Endothelial cell (in vitro differentiated cells): Measurements from ENCODE around the gene GREB1L. TPM values are rescaled to one million over a fixed set of nuclear protein-coding genes. Genes with fewer than 3 reads are reported as not detected.
A peak's percentile ranks its signal among the peaks of the same experiment; 100 is the strongest.

Experiments used
- DNase-seq: peaks from one replicate; pipeline ENCODE4 v3.0.0; 2021; ENCODE audit warnings: low spot score
- H3K27ac Mint-ChIP-seq: one replicate; pipeline ENCODE4 v1.8.0; 2021; ENCODE audit warnings: mixed read lengths, inconsistent platforms; ENCODE audit not compliant: unreplicated experiment
- H3K27me3 Mint-ChIP-seq: one replicate; pipeline ENCODE4 v1.8.0; 2021; ENCODE audit warnings: mild to moderate bottlenecking, moderate library complexity, mixed read lengths, inconsistent platforms; ENCODE audit not compliant: unreplicated experiment
- H3K36me3 Mint-ChIP-seq: one replicate; pipeline ENCODE4 v1.8.0; 2021; ENCODE audit warnings: mild to moderate bottlenecking, low read depth, mixed read lengths, inconsistent platforms; ENCODE audit not compliant: unreplicated experiment
- H3K4me1 Mint-ChIP-seq: one replicate; pipeline ENCODE4 v1.8.0; 2021; ENCODE audit warnings: mild to moderate bottlenecking, mixed read lengths, inconsistent platforms; ENCODE audit not compliant: unreplicated experiment
- H3K4me3 Mint-ChIP-seq: one replicate; pipeline ENCODE4 v1.8.0; 2021; ENCODE audit warnings: mild to moderate bottlenecking, mixed read lengths, inconsistent platforms; ENCODE audit not compliant: unreplicated experiment
- H3K9me3 Mint-ChIP-seq: one replicate; pipeline ENCODE4 v1.8.0; 2021; ENCODE audit warnings: mixed read lengths, inconsistent platforms; ENCODE audit not compliant: unreplicated experiment
- CTCF ChIP-seq: fragments of 200-600 bp; sonication (generic); IDR thresholded peaks from one replicate; pipeline ENCODE4 v1.5.0; 2021; ENCODE audit warnings: antibody characterized with exemption; ENCODE audit not compliant: unreplicated experiment
- total RNA-seq: library from RNA; stranded (reverse); fragmentation: NEBNext Ultra II Directional; extraction: Animal tissue kit (Norgen Biotek cat#: 25700); gene quantifications from one replicate; pipeline ENCODE4 v1.2.1, GENCODE V29; 2021; ENCODE audit not compliant: unreplicated experiment

Gene GREB1L
- total RNA-seq, 1 donor from 2014 or later: 105 TPM

- no peaks in the 10 kb centered on the region for H3K36me3 Mint-ChIP-seq
- H3K27ac Mint-ChIP-seq: peak overlapping the region; percentile 96
- peaks cover 60% of the 10 kb centered on the region for H3K4me1 Mint-ChIP-seq
- no peak for TF ChIP-seq CTCF
- DNase-seq: no peak
- no peaks in the 10 kb centered on the region for H3K9me3 Mint-ChIP-seq
- H3K4me3 Mint-ChIP-seq: no peak overlapping the region
- peaks cover 5% of the 10 kb centered on the region for H3K27me3 Mint-ChIP-seq
Observed at GRCh38 chr18:21262244-21262643, 20.2 kb downstream of the GREB1L start.

- peak; percentile 64 for DNase-seq
- Mint-ChIP-seq H3K4me1 (peaks cover 63% of the 10 kb centered on the region), H3K4me3 (peak overlapping the region; percentile 31), H3K27me3 (peaks cover 5% of the 10 kb centered on the region), H3K36me3 (no peaks in the 10 kb centered on the region), H3K27ac (peak overlapping the region; percentile 96), H3K9me3 (no peaks in the 10 kb centered on the region)
- no peak for TF ChIP-seq CTCF
Observed at GRCh38 chr18:21262979-21263378, 20.9 kb downstream of the GREB1L start.

GRCh38 chr18:21264651-21265050 lies 22.6 kb downstream of the GREB1L start:
- no peak overlapping the region for H3K4me3 Mint-ChIP-seq
- H3K27ac Mint-ChIP-seq: peak overlapping the region; percentile 96

GRCh38 chr18:21265971-21266673 lies 24.1 kb downstream of the GREB1L start:
- H3K9me3 Mint-ChIP-seq: no peaks in the 10 kb centered on the region
- TF ChIP-seq CTCF: no peak
- no peak for DNase-seq
- peak overlapping the region; percentile 39 for H3K27ac Mint-ChIP-seq
- no peaks in the 10 kb centered on the region for H3K36me3 Mint-ChIP-seq
- peaks cover 64% of the 10 kb centered on the region for H3K4me1 Mint-ChIP-seq
- H3K27me3 Mint-ChIP-seq: peaks cover 6% of the 10 kb centered on the region
- H3K4me3 Mint-ChIP-seq: peak overlapping the region; percentile 53

More at GRCh38 chr18:21264651-21265050, 22.6 kb downstream of the GREB1L start:
- peaks cover 6% of the 10 kb centered on the region for H3K27me3 Mint-ChIP-seq
- DNase-seq: no peak
- H3K36me3 Mint-ChIP-seq: no peaks in the 10 kb centered on the region
- H3K9me3 Mint-ChIP-seq: no peaks in the 10 kb centered on the region
- peaks cover 59% of the 10 kb centered on the region for H3K4me1 Mint-ChIP-seq
- no peak for TF ChIP-seq CTCF

GRCh38 chr18:21267400-21267799 lies 25.4 kb downstream of the GREB1L start:
- peaks cover 63% of the 10 kb centered on the region for H3K4me1 Mint-ChIP-seq
- no peaks in the 10 kb centered on the region for H3K9me3 Mint-ChIP-seq
- H3K4me3 Mint-ChIP-seq: no peak overlapping the region
- H3K27me3 Mint-ChIP-seq: peaks cover 6% of the 10 kb centered on the region
- peak overlapping the region; percentile 68 for H3K27ac Mint-ChIP-seq
- no peak for TF ChIP-seq CTCF
- DNase-seq: no peak
- H3K36me3 Mint-ChIP-seq: no peaks in the 10 kb centered on the region
